Measurements from ENCODE around the gene TAS1R3. TPM values are rescaled to one million over a fixed set of nuclear protein-coding genes. Genes with fewer than 3 reads are reported as not detected.

Gene TAS1R3
- total RNA-seq, 1 donor from 2014 or later, result 0.32 TPM

GRCh38 chr1:1307923-1308755 lies 22.9 kb upstream of the TAS1R3 start, which contains the start of the genes ACAP3 and PUSL1:
Gene ACAP3, minus strand, starts transcription at chr1:1307930. Its CDS starts 115 bp downstream, at chr1:1307815.
Gene PUSL1, plus strand, starts transcription at chr1:1308597. Its CDS starts 47 bp downstream, at chr1:1308644.
- intact Hi-C loops (cut with micrococcal nuclease), result loop anchor here (1.0 to 10.0 kb wide), 4 partner anchors 16 to 191 kb away; partner anchors contain the start of genes AURKAIP1, C1orf159, CPTP and DVL1
- Mint-ChIP-seq H3K4me1 (ENCODE audit: low read depth) (peaks cover 10% of the 10 kb centered on the region), H3K27ac (peak within 1 kb of the TSS; percentile 79), H3K4me3 (ENCODE audit: low read depth) (peak within 1 kb of the TSS; percentile 85), H3K36me3 (ENCODE audit: low read depth) (peaks cover 9% of the 10 kb centered on the region), H3K9me3 (no peaks in the 10 kb centered on the region), H3K27me3 (ENCODE audit: low read depth) (no peaks in the 10 kb centered on the region)
- peak; percentile 89 for DNase-seq (ENCODE audit: low spot score)

DNA sequence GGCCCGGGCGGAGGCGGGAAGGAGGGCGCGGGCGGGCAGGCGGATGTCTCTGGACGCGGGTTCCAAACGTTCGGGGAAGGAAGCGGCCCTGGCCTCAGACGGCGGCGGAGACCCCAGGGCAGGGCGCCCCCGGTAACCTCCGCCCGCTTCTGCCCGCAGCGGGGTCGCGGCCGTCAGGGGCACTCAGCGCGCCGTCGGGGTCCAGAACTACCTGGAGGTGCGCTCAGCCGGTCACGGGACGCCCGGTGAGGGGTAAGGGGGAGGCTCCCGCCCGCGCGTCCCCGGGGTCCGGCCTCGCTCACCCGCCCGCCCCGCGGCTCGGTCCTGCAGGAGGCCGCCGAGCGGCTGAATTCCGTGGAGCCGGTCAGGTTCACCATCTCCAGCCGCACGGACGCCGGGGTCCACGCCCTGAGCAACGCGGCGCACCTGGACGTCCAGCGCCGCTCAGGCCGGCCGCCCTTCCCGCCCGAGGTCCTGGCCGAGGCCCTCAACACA lies 22.3 kb upstream of the TAS1R3 start:
- no peaks in the 10 kb centered on the region for H3K27me3 Mint-ChIP-seq (ENCODE audit: low read depth)
- intact Hi-C loops (cut with micrococcal nuclease), result loop anchor here (1.0 to 10.0 kb wide), 4 partner anchors 15 to 192 kb away; partner anchors contain the start of genes AURKAIP1, C1orf159, CPTP and DVL1
- no peak for DNase-seq (ENCODE audit: low spot score)
- peaks cover 14% of the 10 kb centered on the region for H3K36me3 Mint-ChIP-seq (ENCODE audit: low read depth)
- H3K4me3 Mint-ChIP-seq (ENCODE audit: low read depth), result peak overlapping the region; percentile 85
- H3K9me3 Mint-ChIP-seq, result no peaks in the 10 kb centered on the region
- H3K4me1 Mint-ChIP-seq (ENCODE audit: low read depth), result peaks cover 10% of the 10 kb centered on the region
- peak overlapping the region; percentile 79 for H3K27ac Mint-ChIP-seq

- Mint-ChIP-seq H3K27me3 (ENCODE audit: low read depth) (no peaks in the 10 kb centered on the region), H3K27ac (no peak overlapping the region)
- DNase-seq (ENCODE audit: low spot score), result no peak
These were observed 21.6 kb upstream of the TAS1R3 start for GRCh38 chr1:1309251-1310108.

GRCh38 chr1:1310109-1310385 lies 21.0 kb upstream of the TAS1R3 start:
- DNase-seq (ENCODE audit: low spot score), result no peak
- Mint-ChIP-seq H3K4me3 (ENCODE audit: low read depth) (peak overlapping the region; percentile 75), H3K9me3 (no peaks in the 10 kb centered on the region), H3K27me3 (ENCODE audit: low read depth) (no peaks in the 10 kb centered on the region), H3K4me1 (ENCODE audit: low read depth) (peaks cover 10% of the 10 kb centered on the region), H3K27ac (no peak overlapping the region), H3K36me3 (ENCODE audit: low read depth) (peaks cover 18% of the 10 kb centered on the region)
- intact Hi-C loops (cut with micrococcal nuclease), result no loop called here

More at GRCh38 chr1:1309251-1310108, 21.6 kb upstream of the TAS1R3 start:
- Mint-ChIP-seq H3K4me3 (ENCODE audit: low read depth) (peak overlapping the region; percentile 75), H3K36me3 (ENCODE audit: low read depth) (peaks cover 15% of the 10 kb centered on the region), H3K9me3 (no peaks in the 10 kb centered on the region), H3K4me1 (ENCODE audit: low read depth) (peaks cover 10% of the 10 kb centered on the region)
- intact Hi-C loops (cut with micrococcal nuclease), result loop anchor here (2.0 to 10.0 kb wide), 3 partner anchors 39 to 192 kb away; partner anchors contain the start of genes AURKAIP1, C1orf159 and DVL1

- peaks cover 10% of the 10 kb centered on the region for H3K4me1 Mint-ChIP-seq (ENCODE audit: low read depth)
- H3K4me3 Mint-ChIP-seq (ENCODE audit: low read depth), result peak overlapping the region; percentile 30
- intact Hi-C loops (cut with micrococcal nuclease), result no loop called here
- peaks cover 21% of the 10 kb centered on the region for H3K36me3 Mint-ChIP-seq (ENCODE audit: low read depth)
- H3K27ac Mint-ChIP-seq, result no peak overlapping the region
- H3K27me3 Mint-ChIP-seq (ENCODE audit: low read depth), result no peaks in the 10 kb centered on the region
- no peaks in the 10 kb centered on the region for H3K9me3 Mint-ChIP-seq
- DNase-seq (ENCODE audit: low spot score), result no peak
These were observed 20.5 kb upstream of the TAS1R3 start for GRCh38 chr1:1310476-1311053.

DNA sequence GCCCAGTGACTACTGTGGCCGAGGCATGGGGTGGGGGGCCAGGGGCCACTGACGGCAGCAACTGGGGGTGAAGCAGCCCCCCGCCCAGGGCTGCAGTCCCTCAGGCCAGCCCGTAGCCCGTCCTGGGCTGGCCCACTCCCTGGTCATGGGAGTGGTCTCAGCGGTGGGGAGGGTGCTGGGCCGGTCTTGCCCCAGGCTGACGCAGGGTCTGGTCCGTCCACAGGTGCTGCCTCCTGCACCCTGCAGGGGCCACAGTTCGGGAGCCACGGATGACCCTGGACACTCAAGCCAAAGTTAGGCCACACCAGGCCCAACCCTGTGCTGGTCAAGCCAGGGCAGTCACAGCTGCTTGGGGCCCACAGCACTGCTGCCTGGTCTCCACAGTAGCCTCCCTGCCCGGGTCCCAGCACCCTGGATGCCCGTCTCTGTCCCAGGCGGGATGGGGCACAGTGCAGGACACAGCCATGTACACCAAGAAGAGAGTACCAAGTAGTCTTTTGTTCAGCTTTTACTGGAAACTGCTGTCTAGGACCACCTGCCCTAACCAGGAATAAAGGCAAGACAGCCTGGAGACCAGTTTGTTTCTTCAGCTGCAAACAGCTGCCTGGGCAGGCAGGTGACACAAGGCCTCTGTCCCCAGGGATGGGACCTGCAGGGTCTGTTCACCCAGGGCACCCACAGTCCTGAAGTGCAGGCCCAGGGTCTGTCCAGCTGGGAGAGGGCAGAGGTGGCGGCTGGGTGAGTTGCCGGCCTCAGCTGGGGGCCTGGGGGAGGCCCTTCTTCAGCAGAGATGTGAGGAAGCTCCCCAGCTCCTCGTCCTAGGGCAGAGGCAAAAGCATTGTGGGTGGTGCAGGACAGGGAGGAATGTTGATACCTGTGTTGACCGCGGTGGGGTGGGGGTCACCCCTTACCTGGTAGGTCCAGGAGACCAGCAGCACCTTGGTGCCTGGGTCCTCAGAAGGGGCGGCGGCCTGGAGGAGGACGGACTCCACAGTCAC lies 19.7 kb upstream of the TAS1R3 start:
- no peaks in the 10 kb centered on the region for H3K27me3 Mint-ChIP-seq (ENCODE audit: low read depth)
- DNase-seq (ENCODE audit: low spot score), result no peak
- peaks cover 5% of the 10 kb centered on the region for H3K4me1 Mint-ChIP-seq (ENCODE audit: low read depth)
- no peaks in the 10 kb centered on the region for H3K9me3 Mint-ChIP-seq
- H3K4me3 Mint-ChIP-seq (ENCODE audit: low read depth), result no peak overlapping the region
- intact Hi-C loops (cut with micrococcal nuclease), result no loop called here
- H3K36me3 Mint-ChIP-seq (ENCODE audit: low read depth), result peaks cover 28% of the 10 kb centered on the region
- H3K27ac Mint-ChIP-seq, result no peak overlapping the region

GRCh38 chr1:1312450-1313314 lies 18.4 kb upstream of the TAS1R3 start:
- intact Hi-C loops (cut with micrococcal nuclease), result no loop called here
- Mint-ChIP-seq H3K27ac (no peak overlapping the region), H3K4me3 (ENCODE audit: low read depth) (no peak overlapping the region), H3K4me1 (ENCODE audit: low read depth) (no peaks in the 10 kb centered on the region), H3K9me3 (no peaks in the 10 kb centered on the region), H3K36me3 (ENCODE audit: low read depth) (peaks cover 33% of the 10 kb centered on the region), H3K27me3 (ENCODE audit: low read depth) (no peaks in the 10 kb centered on the region)
- DNase-seq (ENCODE audit: low spot score), result no peak

DNA sequence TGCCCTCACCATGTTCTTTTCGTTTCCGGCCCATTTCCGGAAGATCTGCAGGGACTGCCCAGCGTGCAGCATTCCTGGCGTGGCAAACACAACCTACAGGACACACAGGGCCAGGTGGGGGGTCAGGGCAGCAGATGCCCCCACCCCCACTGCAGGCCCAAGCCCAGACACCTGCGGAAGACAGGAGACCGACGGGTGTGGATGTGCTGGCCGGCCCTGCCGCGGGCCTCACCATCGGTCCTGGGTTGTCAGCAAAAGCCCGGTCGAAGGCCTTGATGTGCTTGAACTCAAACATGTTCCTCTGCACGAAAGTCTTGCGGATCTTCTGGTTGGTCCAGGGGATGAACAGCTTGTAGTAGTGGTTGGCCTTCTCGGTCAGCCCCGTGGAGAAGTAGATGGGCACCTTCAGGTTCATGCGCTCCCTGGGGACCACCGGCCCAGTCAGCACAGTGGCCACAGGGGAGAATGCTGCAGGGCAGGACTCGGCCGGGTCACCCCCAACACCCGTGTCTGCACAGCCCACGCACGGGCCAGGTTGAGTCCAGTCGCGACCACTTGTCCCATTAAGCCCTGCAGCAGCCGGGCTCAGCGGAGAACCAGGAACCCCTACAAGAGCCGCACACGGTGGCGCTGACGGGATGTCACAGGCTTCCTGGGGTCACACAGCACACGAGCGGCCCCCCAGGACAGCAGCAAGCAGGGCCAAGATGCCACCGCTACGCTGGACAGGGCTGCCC lies 17.4 kb upstream of the TAS1R3 start:
- no peak overlapping the region for H3K27ac Mint-ChIP-seq
- H3K9me3 Mint-ChIP-seq, result no peaks in the 10 kb centered on the region
- intact Hi-C loops (cut with micrococcal nuclease), result no loop called here
- H3K4me1 Mint-ChIP-seq (ENCODE audit: low read depth), result no peaks in the 10 kb centered on the region
- no peak for DNase-seq (ENCODE audit: low spot score)
- peaks cover 35% of the 10 kb centered on the region for H3K36me3 Mint-ChIP-seq (ENCODE audit: low read depth)
- H3K27me3 Mint-ChIP-seq (ENCODE audit: low read depth), result no peaks in the 10 kb centered on the region
- no peak overlapping the region for H3K4me3 Mint-ChIP-seq (ENCODE audit: low read depth)

GRCh38 chr1:1314237-1314586 lies 16.9 kb upstream of the TAS1R3 start:
- Mint-ChIP-seq H3K27me3 (ENCODE audit: low read depth) (no peaks in the 10 kb centered on the region), H3K36me3 (ENCODE audit: low read depth) (peaks cover 41% of the 10 kb centered on the region), H3K4me1 (ENCODE audit: low read depth) (no peaks in the 10 kb centered on the region), H3K27ac (no peak overlapping the region), H3K9me3 (no peaks in the 10 kb centered on the region), H3K4me3 (ENCODE audit: low read depth) (no peak overlapping the region)
- DNase-seq (ENCODE audit: low spot score), result no peak
- intact Hi-C loops (cut with micrococcal nuclease), result no loop called here

DNA sequence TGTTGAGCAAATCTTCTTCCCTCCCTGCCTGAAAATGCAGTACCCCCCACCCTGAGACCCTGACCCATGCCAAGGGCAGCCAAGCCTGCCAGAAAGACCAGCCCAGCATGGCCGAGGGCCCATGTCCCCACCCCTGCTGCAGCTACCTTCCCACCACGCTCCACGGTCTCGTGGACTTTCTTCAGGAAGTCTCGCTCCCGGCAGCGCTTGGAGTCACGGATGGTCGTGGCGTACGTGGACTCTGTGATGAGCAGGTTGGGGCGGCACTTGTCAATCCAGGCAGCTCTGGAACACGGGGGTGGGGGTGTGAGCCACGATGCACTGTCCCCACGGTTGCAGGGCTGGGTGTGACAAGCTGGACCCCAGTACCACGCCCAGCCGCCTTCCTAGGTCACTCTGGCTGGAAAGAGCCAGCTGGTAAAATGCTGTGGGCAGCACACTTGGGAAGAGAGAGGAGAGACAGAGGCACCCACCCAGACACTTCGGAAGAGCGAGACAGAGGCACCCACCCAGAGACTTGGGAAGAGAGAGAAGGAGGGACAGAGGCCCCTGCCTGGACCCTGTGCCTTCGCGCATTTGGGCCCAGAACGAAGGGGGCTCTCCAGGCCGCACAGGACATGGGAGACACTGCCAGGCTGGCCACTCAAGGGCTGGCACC lies 16.3 kb upstream of the TAS1R3 start:
- H3K36me3 Mint-ChIP-seq (ENCODE audit: low read depth), result peaks cover 46% of the 10 kb centered on the region
- intact Hi-C loops (cut with micrococcal nuclease), result no loop called here
- H3K4me3 Mint-ChIP-seq (ENCODE audit: low read depth), result no peak overlapping the region
- H3K9me3 Mint-ChIP-seq, result no peaks in the 10 kb centered on the region
- H3K4me1 Mint-ChIP-seq (ENCODE audit: low read depth), result no peaks in the 10 kb centered on the region
- no peaks in the 10 kb centered on the region for H3K27me3 Mint-ChIP-seq (ENCODE audit: low read depth)
- H3K27ac Mint-ChIP-seq, result no peak overlapping the region
- DNase-seq (ENCODE audit: low spot score), result no peak
